Erythroblast (primary cell): ENCODE data around the gene TTC28.

ENCODE experiments used
- DNase-seq, 2 experiments: peaks; one replicate each; lab custom pipeline; 2025; lab: John Stamatoyannopoulos, UW
- GATA1 ChIP-seq: IDR thresholded peaks from 2 replicates; pipeline ENCODE4 v1.6.1; 2011; ENCODE audit warnings: low read depth, mild to moderate bottlenecking, control low read depth, low read length, moderate library complexity
- POLR2A ChIP-seq: IDR thresholded peaks from 2 replicates; pipeline ENCODE4 v1.6.1; 2011; ENCODE audit warnings: mild to moderate bottlenecking, low read length

TTC28 gene

DNA sequence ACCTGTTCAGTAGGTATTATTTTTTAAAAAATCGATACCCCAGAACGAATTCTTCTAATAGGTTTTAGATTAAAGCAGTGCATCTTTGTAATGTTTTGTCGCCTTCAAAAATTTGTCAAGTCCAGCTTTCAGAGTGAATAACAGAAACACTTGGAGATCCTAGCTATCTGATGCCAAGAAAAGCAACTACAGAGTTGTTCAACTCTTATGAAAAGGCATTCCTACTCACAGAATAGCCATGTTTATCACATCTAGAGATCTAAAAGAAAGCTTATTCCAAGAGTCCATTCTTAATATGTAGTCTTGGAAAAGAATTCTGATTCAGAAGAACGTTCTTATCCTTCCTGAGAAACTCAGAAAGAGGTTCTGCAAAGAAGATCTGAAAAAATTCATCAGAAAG is 268.5 kb downstream of the TTC28 start:
- no peak for TF ChIP-seq POLR2A
- TF ChIP-seq GATA1 = no peak
- DNase-seq = no peak

DNA sequence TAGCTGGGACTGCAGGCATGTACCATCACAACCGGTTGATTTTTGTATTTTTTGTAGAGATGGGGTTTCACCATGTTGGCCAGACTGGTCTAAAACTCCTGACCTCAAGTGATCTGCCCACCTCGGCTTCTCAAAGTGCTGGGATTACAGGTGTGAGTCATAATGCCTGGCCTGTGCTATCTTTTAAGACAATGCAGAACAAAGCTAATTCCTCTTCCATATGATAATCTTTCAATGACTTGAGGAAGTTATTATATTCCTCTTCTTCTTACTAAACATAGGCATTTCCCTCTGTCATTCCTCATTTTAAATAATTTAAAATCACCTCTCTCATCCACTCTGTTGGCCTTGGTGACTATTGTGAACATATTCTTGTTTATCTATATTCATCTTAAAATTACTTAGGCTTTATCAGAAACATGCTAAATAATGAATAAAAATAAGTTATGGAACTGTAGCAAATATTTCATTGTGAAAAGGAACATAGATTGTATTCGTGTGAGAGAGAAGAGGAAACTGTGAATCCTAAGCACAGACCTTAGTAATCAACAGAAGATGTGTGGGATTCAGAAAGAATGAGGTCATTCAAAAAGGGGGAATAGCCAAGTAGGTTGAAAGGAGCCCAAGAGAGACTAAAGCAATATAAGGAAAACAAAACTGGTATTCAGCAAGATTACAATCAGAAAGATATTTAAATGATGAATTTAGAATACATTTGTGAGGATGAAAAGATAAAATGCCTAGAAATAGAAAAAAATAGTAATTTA is 269.4 kb downstream of the TTC28 start:
- TF ChIP-seq GATA1 (no peak), POLR2A (no peak)
- no peak for DNase-seq

DNA sequence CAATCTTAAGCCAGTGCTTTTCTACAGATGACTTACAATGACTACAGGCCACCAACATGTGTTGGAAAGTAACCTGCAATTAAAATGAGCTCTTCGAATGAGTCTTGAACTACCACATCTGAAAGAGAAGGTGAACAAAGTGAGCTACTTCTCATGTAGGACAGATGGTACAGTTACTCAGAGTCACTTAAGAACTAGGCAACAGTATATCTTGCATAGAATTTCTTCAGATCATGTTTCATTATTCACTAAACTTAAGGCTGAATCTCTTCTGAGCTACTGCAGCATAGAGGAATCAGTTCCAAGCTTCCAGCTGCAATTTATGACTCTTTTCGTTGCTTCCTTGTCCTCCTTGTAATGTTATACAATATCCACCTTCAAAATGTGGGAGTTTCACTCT is 270.9 kb downstream of the TTC28 start:
- DNase-seq = no peak
- TF ChIP-seq POLR2A = no peak
- TF ChIP-seq GATA1 = no peak

DNA sequence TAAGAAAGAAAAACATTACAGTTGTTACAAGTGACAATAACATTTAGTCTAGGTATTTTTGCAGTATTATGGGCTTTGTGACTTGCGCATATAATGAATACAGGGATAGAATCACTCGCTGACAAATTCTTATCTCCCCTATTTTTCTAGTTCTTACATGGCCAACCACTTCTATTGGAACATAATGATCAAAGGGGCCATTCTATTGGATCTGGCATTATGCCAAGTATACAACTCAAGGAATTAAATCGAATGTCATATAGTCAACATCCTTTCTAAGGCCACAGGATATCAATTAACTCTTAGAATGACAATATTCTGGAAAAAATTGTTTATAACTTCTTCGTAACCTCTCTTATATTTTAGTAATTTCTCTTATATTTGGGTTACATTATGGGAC is 272.0 kb downstream of the TTC28 start:
- no peak for TF ChIP-seq POLR2A
- no peak for TF ChIP-seq GATA1
- DNase-seq = no peak

DNA sequence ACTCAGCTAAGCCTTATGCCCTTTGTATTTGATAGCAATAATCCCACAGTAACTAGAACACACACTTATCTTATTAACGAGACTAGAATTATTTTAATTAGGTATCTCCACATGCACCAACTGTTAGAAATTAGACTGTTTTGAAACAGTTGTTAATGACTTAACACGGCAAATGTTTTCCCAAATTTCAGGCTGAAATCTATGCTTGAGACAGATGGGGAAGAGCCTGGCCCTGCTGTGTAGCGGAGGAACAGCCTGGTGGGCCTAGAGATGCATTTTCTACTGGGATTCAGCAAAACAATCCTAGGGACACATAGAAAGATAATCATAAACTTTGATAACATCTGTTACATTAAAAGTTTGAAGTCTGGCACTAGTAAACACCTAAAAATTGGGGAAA is 273.4 kb downstream of the TTC28 start:
- TF ChIP-seq POLR2A (no peak), GATA1 (no peak)

DNA sequence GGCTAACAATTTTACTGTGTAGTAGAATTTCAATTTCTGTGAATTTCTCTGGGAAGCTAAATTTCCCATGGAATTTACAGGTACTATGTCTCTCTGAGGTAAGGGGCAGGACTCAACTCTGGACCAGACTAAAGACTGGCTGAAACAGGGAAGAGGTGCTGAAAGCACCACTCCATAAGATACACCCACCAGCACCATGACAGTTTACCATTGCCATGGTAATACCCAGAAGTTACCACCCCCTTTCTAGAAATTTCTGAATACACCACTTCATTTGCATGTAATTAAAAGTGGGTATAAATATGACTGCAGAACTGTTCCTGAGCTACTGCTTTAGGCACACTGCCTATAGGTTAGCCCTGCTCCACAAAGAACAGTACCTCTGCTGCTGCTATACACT is 274.1 kb downstream of the TTC28 start:
- no peak for TF ChIP-seq GATA1
- no peak for TF ChIP-seq POLR2A
- DNase-seq = no peak

More for the DNA sequence above, 273.4 kb downstream of the TTC28 start:
- no peak for DNase-seq

DNA sequence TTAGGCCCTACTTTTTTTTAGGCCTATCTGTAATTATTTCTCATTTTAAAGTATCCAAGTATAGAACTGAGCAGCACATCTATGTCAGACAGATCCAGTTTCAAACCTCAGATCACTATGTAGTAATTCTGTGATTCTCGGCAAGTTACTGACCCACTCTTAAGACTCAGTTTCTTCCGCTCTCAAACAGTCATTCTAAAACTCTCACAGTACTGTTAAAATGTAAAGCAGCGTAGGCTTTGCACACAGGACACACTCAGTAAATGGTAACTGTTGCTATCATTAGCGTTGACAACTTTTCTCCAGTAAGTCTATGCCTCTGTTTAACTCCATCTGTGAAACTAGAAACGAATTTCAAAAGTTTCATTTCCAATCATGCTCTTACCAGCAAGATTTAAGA is 277.1 kb downstream of the TTC28 start:
- TF ChIP-seq POLR2A (no peak), GATA1 (no peak)
- no peak for DNase-seq

DNA sequence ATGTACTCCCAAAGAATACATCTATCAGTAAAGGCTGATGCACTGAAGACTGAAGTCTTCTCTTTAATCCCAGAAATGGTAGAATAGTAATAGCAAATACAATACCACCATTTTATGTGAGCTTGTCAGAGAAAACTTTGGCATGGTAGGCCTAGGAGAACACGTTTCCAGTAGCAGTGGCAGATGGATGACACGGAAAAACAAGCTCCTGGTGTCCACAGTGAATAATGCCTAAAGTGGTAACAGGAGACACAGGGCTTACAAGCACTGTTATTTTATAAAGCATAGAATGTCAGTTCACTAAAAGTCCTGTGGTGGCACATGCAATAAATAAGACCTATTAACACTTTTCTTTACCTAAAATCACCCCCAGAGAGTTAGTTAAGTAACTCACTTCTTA is 277.6 kb downstream of the TTC28 start:
- TF ChIP-seq POLR2A (no peak), GATA1 (no peak)

DNA sequence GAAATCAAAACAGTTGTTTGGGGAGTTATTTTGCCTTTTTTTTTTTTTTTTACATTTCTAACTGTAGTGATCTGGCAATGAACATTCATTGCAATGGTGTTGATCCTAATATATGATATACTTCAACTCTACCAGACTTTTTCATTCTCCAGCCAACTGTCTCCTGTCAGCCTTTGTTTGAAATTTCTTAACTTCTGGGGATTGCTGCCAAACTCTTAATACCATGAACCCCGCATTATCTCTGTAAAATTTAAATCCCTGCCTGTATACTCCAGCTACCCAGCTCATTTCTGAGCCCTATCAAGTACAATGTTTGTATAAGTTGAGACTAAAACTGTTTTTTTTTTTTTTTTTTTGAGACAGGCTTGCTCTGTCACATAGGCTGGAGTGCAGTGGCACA is 280.7 kb downstream of the TTC28 start:
- no peak for DNase-seq
- TF ChIP-seq GATA1 (no peak), POLR2A (no peak)

More for the DNA sequence above, 277.6 kb downstream of the TTC28 start:
- DNase-seq = no peak

DNA sequence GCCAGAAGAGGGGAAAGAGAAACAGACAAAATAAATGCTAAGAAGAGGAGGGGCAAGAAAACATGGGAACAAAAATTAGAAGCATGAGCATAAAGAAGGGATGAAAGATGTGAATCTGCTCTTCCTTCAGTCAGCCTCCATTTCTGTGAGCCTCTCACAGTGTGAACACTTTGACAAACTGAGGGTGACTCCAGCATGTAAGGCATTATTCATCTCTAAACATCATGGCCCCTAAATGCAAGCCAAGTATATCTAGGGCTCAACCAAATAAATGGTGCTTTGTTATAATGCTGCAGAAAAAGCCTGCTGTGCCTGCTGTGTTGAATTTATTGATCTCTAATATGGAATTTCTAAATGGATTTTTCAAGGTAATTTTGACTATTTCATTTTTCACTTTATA is 281.3 kb downstream of the TTC28 start:
- TF ChIP-seq GATA1 (no peak), POLR2A (no peak)
- DNase-seq = no peak

DNA sequence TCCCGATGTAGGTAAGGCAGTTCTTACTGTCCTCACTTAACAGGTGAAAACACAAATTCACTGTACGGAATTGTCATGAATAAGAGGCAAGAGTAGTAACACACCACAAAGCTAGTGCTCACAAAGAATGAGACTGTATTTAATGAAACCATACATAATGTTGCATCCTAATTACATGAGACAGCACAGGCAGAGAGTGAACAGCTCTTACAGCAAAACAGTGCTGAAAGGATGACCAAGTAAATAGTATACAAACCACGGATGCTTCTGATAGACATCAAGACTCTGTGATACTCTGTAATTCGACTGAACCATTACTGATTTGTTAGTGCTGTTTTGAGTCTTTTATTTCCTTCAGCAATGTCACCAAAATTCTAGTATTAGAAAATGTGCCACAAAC is 282.3 kb downstream of the TTC28 start:
- TF ChIP-seq POLR2A (no peak), GATA1 (no peak)
- DNase-seq = no peak

DNA sequence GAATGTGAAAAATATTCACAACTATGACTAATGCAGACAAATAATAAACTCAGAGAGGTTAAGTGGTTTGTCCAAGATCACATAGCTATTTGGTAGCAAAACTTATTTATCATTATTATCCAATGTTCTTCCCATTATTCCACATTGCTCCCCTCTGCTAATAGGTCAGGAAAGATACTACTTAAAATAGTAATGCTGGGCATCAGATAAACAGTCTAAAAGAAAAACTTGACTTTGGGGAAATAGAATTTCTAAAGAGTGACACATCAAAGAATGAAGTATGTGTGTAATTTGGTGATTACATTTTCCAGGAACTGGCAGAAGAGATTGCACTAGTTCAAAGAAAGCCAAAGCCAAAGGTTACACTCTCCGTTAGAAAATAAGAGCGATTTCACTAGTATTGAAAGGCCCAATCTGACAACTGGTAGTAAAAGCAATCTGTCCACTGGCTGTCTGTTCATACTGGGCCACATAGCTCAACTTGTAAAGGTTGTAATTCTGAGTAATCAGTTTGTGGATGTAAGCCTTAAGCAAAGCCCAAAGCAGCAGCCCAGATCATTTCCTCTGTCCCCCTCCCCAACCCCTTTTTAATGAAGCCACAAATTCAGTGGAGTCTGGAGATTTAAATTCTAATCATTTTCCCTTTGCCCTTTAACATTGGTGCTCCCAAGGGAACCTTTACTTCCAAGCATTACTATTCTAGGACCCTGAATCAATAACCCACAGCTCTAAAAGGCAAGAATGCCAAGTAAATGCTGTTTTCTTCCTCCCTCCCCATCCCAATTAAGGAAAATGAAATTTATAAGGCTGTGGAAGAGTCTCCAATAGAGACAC is 283.5 kb downstream of the TTC28 start:
- peak; percentile 6 to 9 for DNase-seq
- no peak for TF ChIP-seq GATA1
- no peak for TF ChIP-seq POLR2A

DNA sequence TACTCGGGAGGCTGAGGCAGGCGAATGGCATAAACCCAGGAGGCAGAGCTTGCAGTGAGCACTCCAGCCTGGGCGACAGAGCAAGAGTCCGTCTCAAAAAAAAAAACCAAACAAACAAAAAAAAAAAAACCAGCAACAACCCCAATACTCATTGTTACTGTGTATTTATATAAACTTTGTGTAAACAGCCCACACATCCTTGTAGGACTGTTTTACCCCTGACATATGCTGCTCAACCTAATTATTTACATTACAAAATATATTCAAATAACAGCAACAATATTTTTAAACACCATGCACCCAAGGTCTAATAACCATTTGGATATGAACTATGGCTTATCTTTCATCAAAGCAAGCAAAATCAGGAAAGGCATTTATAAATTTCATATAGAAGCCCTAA is 284.1 kb downstream of the TTC28 start:
- no peak for TF ChIP-seq GATA1
- no peak for TF ChIP-seq POLR2A
- DNase-seq = no peak

DNA sequence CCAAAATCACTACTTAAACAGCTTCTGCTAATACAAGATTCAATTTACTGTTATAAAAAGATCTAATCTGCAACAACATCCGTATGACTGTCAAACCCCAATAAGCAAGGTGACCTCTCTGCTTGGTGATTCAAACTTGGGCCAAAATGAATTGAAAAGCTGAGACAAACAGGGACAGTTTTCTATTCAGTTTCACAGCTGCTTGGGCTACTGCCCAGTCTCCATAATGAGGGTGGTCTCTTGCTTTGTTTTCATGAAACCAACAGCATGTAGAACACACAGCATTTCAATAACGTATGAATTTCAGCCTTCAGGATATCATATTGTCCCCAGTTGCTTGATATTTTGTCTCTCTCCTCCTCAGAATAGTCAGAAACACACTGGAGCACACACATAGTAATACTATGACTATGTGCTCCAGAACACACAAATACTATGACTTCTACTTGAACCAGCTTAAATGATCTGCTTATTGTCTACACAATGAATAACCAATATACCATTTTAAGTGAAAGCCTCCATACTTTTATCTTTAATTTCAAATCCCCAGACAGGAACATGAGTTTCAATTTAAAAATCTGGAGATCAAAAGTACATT is 285.0 kb downstream of the TTC28 start:
- no peak for TF ChIP-seq POLR2A
- no peak for TF ChIP-seq GATA1
- DNase-seq = no peak
